SK-N-SH (cell line): ENCODE results near the gene ADAMTS2. TPM values are rescaled to one million over a fixed set of nuclear protein-coding genes. Genes with fewer than 3 reads are reported as not detected.
A peak's percentile ranks its signal among the peaks of the same experiment; 100 is the strongest.

Experiments
- CTCF ChIA-PET: fragments of 300-600, 350-600 bp; formaldehyde crosslinking; extraction: SDS; loops from one replicate; lab custom pipeline; 2021; lab: Yijun Ruan, JAX
- POLR2A ChIA-PET: fragments of 350-600 bp; sonication (Branson Sonifier 250); formaldehyde crosslinking; extraction: SDS; loops from one replicate; lab custom pipeline; 2020; ENCODE audit warnings: antibody characterized with exemption, inconsistent platforms; lab: Yijun Ruan, JAX
- DNase-seq: peaks from one replicate; pipeline ENCODE4 v3.0.0; 2012
- H2AFZ ChIP-seq: fragments of 200-600 bp; sonication (generic); 2 replicates; pipeline ENCODE4 v1.8.1; 2016; ENCODE audit warnings: antibody characterized with exemption, mild to moderate bottlenecking, low read depth
- H3F3A ChIP-seq: fragments of 200-600 bp; sonication (generic); replicated peaks from 2 replicates; pipeline ENCODE3; 2016; ENCODE audit warnings: antibody characterized with exemption, mild to moderate bottlenecking; ENCODE audit not compliant: insufficient read depth
- H3K27ac ChIP-seq, 2 experiments: fragments of 200-500 bp in 1 of 2; fragments of 200-600 bp in 1 of 2; sonication (Bioruptor generic) in 1 of 2; sonication (generic), shearing (Covaris generic) in 1 of 2; 2 replicates each; pipeline versions ENCODE4 v1.5.1 to v1.6.1; 2014 to 2016; ENCODE audit warnings: low read depth in 2 of 2, inconsistent platforms in 1 of 2, low read length in 1 of 2, mild to moderate bottlenecking in 1 of 2, mixed read lengths in 1 of 2
- H3K27me3 ChIP-seq: fragments of 200-600 bp; sonication (generic), shearing (Covaris generic); 2 replicates; pipeline ENCODE4 v1.6.1; 2016; ENCODE audit warnings: mixed run types; ENCODE audit not compliant: insufficient read depth
- H3K36me3 ChIP-seq, 2 experiments: fragments of 200-500 bp in 1 of 2; fragments of 200-600 bp in 1 of 2; sonication (Bioruptor generic) in 1 of 2; sonication (generic) in 1 of 2; replicated peaks in 1 of 2; 2 replicates each; pipeline versions ENCODE3 to v1.5.1; 2014 to 2016; ENCODE audit warnings: low read length in 1 of 2, mild to moderate bottlenecking in 1 of 2; ENCODE audit not compliant: insufficient read depth in 2 of 2, control insufficient read depth in 1 of 2
- H3K4me1 ChIP-seq, 2 experiments: fragments of 200-500 bp in 1 of 2; fragments of 200-600 bp in 1 of 2; sonication (Bioruptor generic) in 1 of 2; sonication (generic), shearing (Covaris generic) in 1 of 2; 2 replicates each; pipeline versions ENCODE4 v1.5.1 to v1.6.1; 2014 to 2016; ENCODE audit warnings: low read depth in 1 of 2, low read length in 1 of 2, mixed run types in 1 of 2; ENCODE audit not compliant: insufficient read depth in 2 of 2, control insufficient read depth in 1 of 2
- H3K4me2 ChIP-seq: fragments of 200-600 bp; sonication (generic), shearing (Covaris generic); 2 replicates; pipeline ENCODE4 v1.6.1; 2017; ENCODE audit warnings: mixed run types
- H3K4me3 ChIP-seq, 2 experiments: fragments of 200-500 bp in 1 of 2; fragments of 200-600 bp in 1 of 2; sonication (Bioruptor generic) in 1 of 2; sonication (generic), shearing (Covaris generic) in 1 of 2; 2 replicates each; pipeline versions ENCODE4 v1.5.1 to v1.8.1; 2014 to 2016; ENCODE audit warnings: low read depth in 2 of 2, inconsistent platforms in 1 of 2, low read length in 1 of 2, mild to moderate bottlenecking in 1 of 2, mixed read lengths in 1 of 2, moderate library complexity in 1 of 2
- H3K79me2 ChIP-seq: fragments of 200-600 bp; sonication (generic); 2 replicates; pipeline ENCODE4 v1.8.1; 2017; ENCODE audit warnings: mild to moderate bottlenecking; ENCODE audit not compliant: insufficient read depth
- H3K9ac ChIP-seq: fragments of 200-600 bp; sonication (generic); 2 replicates; pipeline ENCODE4 v1.6.1; 2017; ENCODE audit warnings: mixed run types
- H3K9me2 ChIP-seq: fragments of 200-600 bp; sonication (generic); 2 replicates; pipeline ENCODE4 v1.6.1; 2017; ENCODE audit warnings: mixed run types
- H3K9me3 ChIP-seq: fragments of 200-600 bp; sonication (generic); 2 replicates; pipeline ENCODE4 v1.6.1; 2017; ENCODE audit warnings: mixed run types, mild to moderate bottlenecking, moderate library complexity
- H4K20me1 ChIP-seq: fragments of 200-600 bp; sonication (generic); 2 replicates; pipeline ENCODE4 v1.6.1; 2017; ENCODE audit warnings: mild to moderate bottlenecking, mixed run types; ENCODE audit not compliant: insufficient read depth
- CHD2 ChIP-seq: fragments of 150-350 bp; IDR thresholded peaks from 2 replicates; pipeline ENCODE4 v1.6.1; 2018; ENCODE audit warnings: low read length; ENCODE audit not compliant: partially characterized antibody
- ELF1 ChIP-seq: IDR thresholded peaks from 2 replicates; pipeline ENCODE4 v1.4.0; 2012
- FOSL2 ChIP-seq: IDR thresholded peaks from 2 replicates; pipeline ENCODE4 v1.4.0; 2012; ENCODE audit warnings: low read depth, mild to moderate bottlenecking, moderate library complexity, borderline replicate concordance
- FOXJ3 ChIP-seq: sonication (generic); formaldehyde crosslinking; IDR thresholded peaks from 2 replicates; pipeline ENCODE4 v1.5.1; 2020; ENCODE audit warnings: mild to moderate bottlenecking, missing genetic modification reagents
- GATA2 ChIP-seq: sonication (generic); formaldehyde crosslinking; IDR thresholded peaks from 2 replicates; pipeline ENCODE4 v1.5.0; 2020; ENCODE audit warnings: mild to moderate bottlenecking, missing genetic modification reagents
- IRF3 ChIP-seq: fragments of 150-350 bp; IDR thresholded peaks from 2 replicates; pipeline ENCODE4 v1.6.1; 2016; ENCODE audit warnings: mild to moderate bottlenecking, low read depth, low read length
- JUND ChIP-seq: IDR thresholded peaks from 2 replicates; pipeline ENCODE4 v1.4.0; 2012
- MEF2A ChIP-seq: IDR thresholded peaks from 2 replicates; pipeline ENCODE4 v1.4.0; 2012; ENCODE audit warnings: low read depth, borderline replicate concordance
- MXI1 ChIP-seq: IDR thresholded peaks from 2 replicates; pipeline ENCODE4 v1.6.1; 2012; ENCODE audit warnings: mild to moderate bottlenecking, low read depth, low read length, improper control_type of control experiment
- RAD21 ChIP-seq: IDR thresholded peaks from 2 replicates; pipeline ENCODE4 v1.6.1; 2012; ENCODE audit warnings: mild to moderate bottlenecking, low read length
- RCOR1 ChIP-seq: fragments of 150-350 bp; IDR thresholded peaks from 2 replicates; pipeline ENCODE4 v1.6.1; 2017; ENCODE audit warnings: antibody characterized with exemption, low read length
- RFX5 ChIP-seq: IDR thresholded peaks from 2 replicates; pipeline ENCODE4 v1.6.1; 2012; ENCODE audit warnings: mild to moderate bottlenecking, improper control_type of control experiment, low read length
- SIN3A ChIP-seq: IDR thresholded peaks from 2 replicates; pipeline ENCODE4 v1.6.1; 2012; ENCODE audit warnings: low read depth, mild to moderate bottlenecking, low read length, moderate library complexity, borderline replicate concordance
- TAF1 ChIP-seq: IDR thresholded peaks from 2 replicates; pipeline ENCODE4 v1.6.1; 2012; ENCODE audit warnings: low read depth, mild to moderate bottlenecking, low read length, moderate library complexity, borderline replicate concordance
- TEAD4 ChIP-seq: IDR thresholded peaks from 2 replicates; pipeline ENCODE4 v1.4.0; 2012; ENCODE audit warnings: mild to moderate bottlenecking, borderline replicate concordance; ENCODE audit not compliant: insufficient read depth
- YY1 ChIP-seq: IDR thresholded peaks from 2 replicates; pipeline ENCODE4 v1.4.0; 2012; ENCODE audit warnings: low read depth, mild to moderate bottlenecking
- WGBS: methylation state at CpG from one replicate; pipeline ENCODE4 v1.1.6; 2017; ENCODE audit warnings: low lambda C conversion rate; 5-methylcytosine and 5-hydroxymethylcytosine counted together
- polyA plus RNA-seq, 3 experiments: library from polyadenylated mRNA; depleted of rRNA; stranded (reverse); fragments of >200 nt; gene quantifications; 2 replicates each; pipeline ENCODE4 v1.2.3, GENCODE V29; 2012
- TF ChIP-seq, protein P1 (sequence below): IDR thresholded peaks from 2 replicates; pipeline ENCODE4 v1.4.0; 2012; ENCODE audit warnings: low read depth, borderline replicate concordance
- TF ChIP-seq, protein P2 (sequence below): IDR thresholded peaks from 2 replicates; pipeline ENCODE4 v1.6.1; 2012; ENCODE audit warnings: mild to moderate bottlenecking, low read depth, low read length, moderate library complexity
- TF ChIP-seq, protein P3 (sequence below): IDR thresholded peaks from 2 replicates; pipeline ENCODE4 v1.4.0; 2012; ENCODE audit warnings: low read depth, borderline replicate concordance

Gene ADAMTS2
- polyA plus RNA-seq, 1 of the 3 experiments (the other 2 are of a cell fraction): 0.12 TPM

DNA sequence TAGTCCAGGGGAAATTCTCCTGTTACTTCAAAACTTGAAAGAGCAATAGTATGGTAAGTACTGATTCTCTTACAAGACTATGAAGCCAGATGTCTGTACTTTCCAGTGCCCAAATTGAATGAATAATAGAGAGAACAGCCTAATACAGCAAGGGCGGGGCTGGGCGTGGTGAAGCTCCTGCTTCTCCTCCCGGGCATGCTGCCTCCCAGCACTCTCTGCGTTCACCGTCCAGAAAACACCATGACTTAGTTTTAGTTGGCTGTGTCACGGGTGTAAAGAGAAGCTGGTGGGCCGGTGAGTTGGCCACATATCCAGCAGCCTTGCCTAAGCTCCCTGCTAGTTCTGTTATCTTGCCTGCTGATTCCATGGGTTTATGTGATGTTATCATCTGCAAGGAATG, 40.7 kb upstream of the ADAMTS2 start:
- no peaks in the 10 kb centered on the region for H3F3A ChIP-seq
- WGBS: 46% methylated on average over 7 of the region's 7 CpGs
- H4K20me1 ChIP-seq: no peaks in the 10 kb centered on the region
- ChIA-PET POLR2A (no interaction called here), CTCF (interaction anchor here (1.0 kb wide), 1 partner anchor 42 kb away, joined by 3 read pairs; no protein-coding TSS in a partner anchor)
- peaks cover 10% of the 10 kb centered on the region for H3K9me3 ChIP-seq
- no peak for TF ChIP-seq IRF3
- TF ChIP-seq, protein P1, sequence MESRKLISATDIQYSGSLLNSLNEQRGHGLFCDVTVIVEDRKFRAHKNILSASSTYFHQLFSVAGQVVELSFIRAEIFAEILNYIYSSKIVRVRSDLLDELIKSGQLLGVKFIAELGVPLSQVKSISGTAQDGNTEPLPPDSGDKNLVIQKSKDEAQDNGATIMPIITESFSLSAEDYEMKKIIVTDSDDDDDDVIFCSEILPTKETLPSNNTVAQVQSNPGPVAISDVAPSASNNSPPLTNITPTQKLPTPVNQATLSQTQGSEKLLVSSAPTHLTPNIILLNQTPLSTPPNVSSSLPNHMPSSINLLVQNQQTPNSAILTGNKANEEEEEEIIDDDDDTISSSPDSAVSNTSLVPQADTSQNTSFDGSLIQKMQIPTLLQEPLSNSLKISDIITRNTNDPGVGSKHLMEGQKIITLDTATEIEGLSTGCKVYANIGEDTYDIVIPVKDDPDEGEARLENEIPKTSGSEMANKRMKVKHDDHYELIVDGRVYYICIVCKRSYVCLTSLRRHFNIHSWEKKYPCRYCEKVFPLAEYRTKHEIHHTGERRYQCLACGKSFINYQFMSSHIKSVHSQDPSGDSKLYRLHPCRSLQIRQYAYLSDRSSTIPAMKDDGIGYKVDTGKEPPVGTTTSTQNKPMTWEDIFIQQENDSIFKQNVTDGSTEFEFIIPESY: no peak
- no peak for TF ChIP-seq RCOR1
- no peak for TF ChIP-seq MEF2A
- TF ChIP-seq ELF1: no peak
- no peak for TF ChIP-seq RFX5
- TF ChIP-seq YY1: no peak
- TF ChIP-seq FOXJ3 (CRISPR knock-in tag): no peak
- no peak for TF ChIP-seq GATA2 (CRISPR knock-in tag)
- no peak for TF ChIP-seq JUND
- no peak for TF ChIP-seq SIN3A
- TF ChIP-seq TEAD4: no peak
- TF ChIP-seq, protein P2, sequence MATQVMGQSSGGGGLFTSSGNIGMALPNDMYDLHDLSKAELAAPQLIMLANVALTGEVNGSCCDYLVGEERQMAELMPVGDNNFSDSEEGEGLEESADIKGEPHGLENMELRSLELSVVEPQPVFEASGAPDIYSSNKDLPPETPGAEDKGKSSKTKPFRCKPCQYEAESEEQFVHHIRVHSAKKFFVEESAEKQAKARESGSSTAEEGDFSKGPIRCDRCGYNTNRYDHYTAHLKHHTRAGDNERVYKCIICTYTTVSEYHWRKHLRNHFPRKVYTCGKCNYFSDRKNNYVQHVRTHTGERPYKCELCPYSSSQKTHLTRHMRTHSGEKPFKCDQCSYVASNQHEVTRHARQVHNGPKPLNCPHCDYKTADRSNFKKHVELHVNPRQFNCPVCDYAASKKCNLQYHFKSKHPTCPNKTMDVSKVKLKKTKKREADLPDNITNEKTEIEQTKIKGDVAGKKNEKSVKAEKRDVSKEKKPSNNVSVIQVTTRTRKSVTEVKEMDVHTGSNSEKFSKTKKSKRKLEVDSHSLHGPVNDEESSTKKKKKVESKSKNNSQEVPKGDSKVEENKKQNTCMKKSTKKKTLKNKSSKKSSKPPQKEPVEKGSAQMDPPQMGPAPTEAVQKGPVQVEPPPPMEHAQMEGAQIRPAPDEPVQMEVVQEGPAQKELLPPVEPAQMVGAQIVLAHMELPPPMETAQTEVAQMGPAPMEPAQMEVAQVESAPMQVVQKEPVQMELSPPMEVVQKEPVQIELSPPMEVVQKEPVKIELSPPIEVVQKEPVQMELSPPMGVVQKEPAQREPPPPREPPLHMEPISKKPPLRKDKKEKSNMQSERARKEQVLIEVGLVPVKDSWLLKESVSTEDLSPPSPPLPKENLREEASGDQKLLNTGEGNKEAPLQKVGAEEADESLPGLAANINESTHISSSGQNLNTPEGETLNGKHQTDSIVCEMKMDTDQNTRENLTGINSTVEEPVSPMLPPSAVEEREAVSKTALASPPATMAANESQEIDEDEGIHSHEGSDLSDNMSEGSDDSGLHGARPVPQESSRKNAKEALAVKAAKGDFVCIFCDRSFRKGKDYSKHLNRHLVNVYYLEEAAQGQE: no peak
- TF ChIP-seq, protein P3, sequence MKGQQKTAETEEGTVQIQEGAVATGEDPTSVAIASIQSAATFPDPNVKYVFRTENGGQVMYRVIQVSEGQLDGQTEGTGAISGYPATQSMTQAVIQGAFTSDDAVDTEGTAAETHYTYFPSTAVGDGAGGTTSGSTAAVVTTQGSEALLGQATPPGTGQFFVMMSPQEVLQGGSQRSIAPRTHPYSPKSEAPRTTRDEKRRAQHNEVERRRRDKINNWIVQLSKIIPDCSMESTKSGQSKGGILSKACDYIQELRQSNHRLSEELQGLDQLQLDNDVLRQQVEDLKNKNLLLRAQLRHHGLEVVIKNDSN: no peak
- TF ChIP-seq CHD2: no peak
- TF ChIP-seq FOSL2: no peak
- TF ChIP-seq TAF1: no peak
- TF ChIP-seq RAD21: no peak
- no peak for TF ChIP-seq MXI1
- DNase-seq: peak; percentile 3
- H3K4me2 ChIP-seq: no peak overlapping the region
- no peak overlapping the region for H3K4me3 ChIP-seq
- no peaks in the 10 kb centered on the region for H3K9me2 ChIP-seq
- no peaks in the 10 kb centered on the region for H3K4me1 ChIP-seq
- no peaks in the 10 kb centered on the region for H3K27me3 ChIP-seq
- no peak overlapping the region for H3K27ac ChIP-seq
- H3K36me3 ChIP-seq: no peaks in the 10 kb centered on the region
- no peaks in the 10 kb centered on the region for H3K79me2 ChIP-seq
- no peak overlapping the region for H2AFZ ChIP-seq
- no peak overlapping the region for H3K9ac ChIP-seq
